ENCODE results near the gene FAM171A1. TPM values are rescaled to one million over a fixed set of nuclear protein-coding genes. Genes with fewer than 3 reads are reported as not detected.

The FAM171A1 gene
- total and polyA plus RNA-seq, 2 donors (not counting 3 experiments of a cell fraction or from before 2014, with no cell fraction given): 56.3 to 75.8 TPM

- dilution Hi-C loops (cut with MboI; ENCODE audit: extremely low pct_ligation_motif_present, low sequenced_read_pairs) (no loop called here), intact Hi-C loops (cut with micrococcal nuclease) (no loop called here)
- H3K9ac ChIP-seq (replicated peaks; ENCODE audit: extremely low read depth, insufficient read depth, low read length): no peak overlapping the region
- H2AFZ ChIP-seq (ENCODE audit: low read depth, low read length): no peak overlapping the region
- DNase-seq (ENCODE audit: low read depth, low spot score): no peak
- no peaks in the 10 kb centered on the region for H3K4me1 ChIP-seq (ENCODE audit: control insufficient read depth, extremely low read depth, insufficient read depth, low read length)
- H3K36me3 ChIP-seq (ENCODE audit: control insufficient read depth in 2 of 2, extremely low read depth in 1 of 2, insufficient read depth in 2 of 2, low read length in 2 of 2): no peaks in the 10 kb centered on the region
- H3K4me3 ChIP-seq (replicated peaks in 1 of 3; ENCODE audit: insufficient read depth in 1 of 3, low read depth in 1 of 3, low read length in 3 of 3): no peak overlapping the region
- POLR2A ChIA-PET: no interaction called here
- H3K79me2 ChIP-seq (ENCODE audit: control insufficient read depth, insufficient read depth, low read length): no peaks in the 10 kb centered on the region
- no peaks in the 10 kb centered on the region for H4K20me1 ChIP-seq (replicated peaks; ENCODE audit: control insufficient read depth, extremely low read depth, insufficient read depth, low read length)
- FAIRE-seq: no peak
- no peaks in the 10 kb centered on the region for H3K9me1 ChIP-seq (replicated peaks; ENCODE audit: control insufficient read depth, extremely low read depth, insufficient read depth, low read length)
- no peak overlapping the region for H3K4me2 ChIP-seq (ENCODE audit: insufficient read depth, low read length)
- H3K27ac ChIP-seq (ENCODE audit: insufficient read depth, low read depth, low read length): no peak overlapping the region
- no TSS peak for BruUV-seq (replicated peaks)
- TF ChIP-seq EZH2 (IDR thresholded peaks at IDR 0.05; ENCODE audit: borderline replicate concordance, low read depth, low read length, severe bottlenecking) (no peak), JUN (IDR thresholded peaks at IDR 0.05; ENCODE audit: borderline replicate concordance, insufficient read depth, insufficient read length, low read depth) (no peak), MYC (IDR thresholded peaks at IDR 0.05; ENCODE audit: low read depth, low read length) (no peak), FOS (IDR thresholded peaks at IDR 0.05; ENCODE audit: borderline replicate concordance, insufficient read depth, low read length) (no peak), POLR2AphosphoS5 (IDR thresholded peaks at IDR 0.05; ENCODE audit: insufficient read depth, low read depth, low read length) (no peak), POLR2A (IDR thresholded peaks at IDR 0.05; ENCODE audit: low read depth, low read length) (no peak), GATA2 (IDR thresholded peaks at IDR 0.05; ENCODE audit: insufficient read depth, insufficient read length, low read depth, low read length) (no peak)
- TF ChIP-seq, protein P1, sequence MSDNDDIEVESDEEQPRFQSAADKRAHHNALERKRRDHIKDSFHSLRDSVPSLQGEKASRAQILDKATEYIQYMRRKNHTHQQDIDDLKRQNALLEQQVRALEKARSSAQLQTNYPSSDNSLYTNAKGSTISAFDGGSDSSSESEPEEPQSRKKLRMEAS (IDR thresholded peaks at IDR 0.05; ENCODE audit: insufficient read depth, insufficient read length): no peak
- TF ChIP-seq, protein P2, sequence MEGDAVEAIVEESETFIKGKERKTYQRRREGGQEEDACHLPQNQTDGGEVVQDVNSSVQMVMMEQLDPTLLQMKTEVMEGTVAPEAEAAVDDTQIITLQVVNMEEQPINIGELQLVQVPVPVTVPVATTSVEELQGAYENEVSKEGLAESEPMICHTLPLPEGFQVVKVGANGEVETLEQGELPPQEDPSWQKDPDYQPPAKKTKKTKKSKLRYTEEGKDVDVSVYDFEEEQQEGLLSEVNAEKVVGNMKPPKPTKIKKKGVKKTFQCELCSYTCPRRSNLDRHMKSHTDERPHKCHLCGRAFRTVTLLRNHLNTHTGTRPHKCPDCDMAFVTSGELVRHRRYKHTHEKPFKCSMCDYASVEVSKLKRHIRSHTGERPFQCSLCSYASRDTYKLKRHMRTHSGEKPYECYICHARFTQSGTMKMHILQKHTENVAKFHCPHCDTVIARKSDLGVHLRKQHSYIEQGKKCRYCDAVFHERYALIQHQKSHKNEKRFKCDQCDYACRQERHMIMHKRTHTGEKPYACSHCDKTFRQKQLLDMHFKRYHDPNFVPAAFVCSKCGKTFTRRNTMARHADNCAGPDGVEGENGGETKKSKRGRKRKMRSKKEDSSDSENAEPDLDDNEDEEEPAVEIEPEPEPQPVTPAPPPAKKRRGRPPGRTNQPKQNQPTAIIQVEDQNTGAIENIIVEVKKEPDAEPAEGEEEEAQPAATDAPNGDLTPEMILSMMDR (IDR thresholded peaks at IDR 0.05; ENCODE audit: extremely low read depth in 1 of 2, insufficient read depth in 1 of 2, low read depth in 1 of 2, low read length in 2 of 2): no peak
- CTCF ChIA-PET: no interaction called here
- peaks cover 0 to 6% of the 10 kb centered on the region in 2 experiments for H3K27me3 ChIP-seq (ENCODE audit: control insufficient read depth in 2 of 2, insufficient read depth in 2 of 2, low read length in 2 of 2)
- H3K9me3 ChIP-seq (replicated peaks; ENCODE audit: control insufficient read depth, insufficient read depth, low read length): no peaks in the 10 kb centered on the region
These were observed 37.5 kb upstream of the FAM171A1 start for GRCh38 chr10:15408557-15408956.

All from endothelial cell of umbilical vein (primary cell).